Measurements from ENCODE around the gene GALNT12.
A peak's percentile ranks its signal among the peaks of the same experiment; 100 is the strongest.

The GALNT12 gene, protein sequence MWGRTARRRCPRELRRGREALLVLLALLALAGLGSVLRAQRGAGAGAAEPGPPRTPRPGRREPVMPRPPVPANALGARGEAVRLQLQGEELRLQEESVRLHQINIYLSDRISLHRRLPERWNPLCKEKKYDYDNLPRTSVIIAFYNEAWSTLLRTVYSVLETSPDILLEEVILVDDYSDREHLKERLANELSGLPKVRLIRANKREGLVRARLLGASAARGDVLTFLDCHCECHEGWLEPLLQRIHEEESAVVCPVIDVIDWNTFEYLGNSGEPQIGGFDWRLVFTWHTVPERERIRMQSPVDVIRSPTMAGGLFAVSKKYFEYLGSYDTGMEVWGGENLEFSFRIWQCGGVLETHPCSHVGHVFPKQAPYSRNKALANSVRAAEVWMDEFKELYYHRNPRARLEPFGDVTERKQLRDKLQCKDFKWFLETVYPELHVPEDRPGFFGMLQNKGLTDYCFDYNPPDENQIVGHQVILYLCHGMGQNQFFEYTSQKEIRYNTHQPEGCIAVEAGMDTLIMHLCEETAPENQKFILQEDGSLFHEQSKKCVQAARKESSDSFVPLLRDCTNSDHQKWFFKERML

DNA sequence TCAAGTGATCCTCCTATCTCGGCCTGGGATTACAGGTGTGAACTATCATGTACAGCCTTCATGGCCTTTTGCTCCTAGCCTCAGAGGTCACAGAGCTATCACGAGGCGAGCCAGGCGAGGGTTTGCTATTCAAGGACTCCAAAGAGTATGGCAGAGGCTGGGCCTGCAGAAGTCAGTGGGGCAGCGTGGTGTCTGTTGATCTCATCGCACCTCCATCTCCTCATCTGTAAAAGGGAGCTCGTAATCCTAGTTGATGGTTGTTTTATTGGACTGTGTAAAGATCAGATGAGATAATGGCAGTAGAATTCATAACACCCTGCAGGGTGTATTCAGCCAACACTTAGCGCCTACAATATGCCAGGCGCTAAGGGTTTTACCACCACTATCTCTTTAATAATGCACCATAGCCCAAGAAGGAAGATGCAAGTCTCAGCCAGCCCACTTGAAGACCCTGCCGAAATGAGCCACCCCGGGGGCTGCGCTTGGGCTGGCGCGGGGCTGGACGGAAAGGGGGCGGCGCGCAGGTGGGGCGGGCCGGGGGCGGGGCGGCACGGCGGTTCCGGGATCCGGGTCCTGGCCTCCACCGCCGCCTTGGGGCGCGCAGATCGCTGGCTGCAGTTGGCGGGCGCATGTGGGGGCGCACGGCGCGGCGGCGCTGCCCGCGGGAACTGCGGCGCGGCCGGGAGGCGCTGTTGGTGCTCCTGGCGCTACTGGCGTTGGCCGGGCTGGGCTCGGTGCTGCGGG is at the start of gene GALNT12:
Gene GALNT12, plus strand, starts transcription at position 601 of the 744 bp plus-strand sequence. Its CDS starts 29 bp downstream, at position 630.
- no peak for DNase-seq

DNA sequence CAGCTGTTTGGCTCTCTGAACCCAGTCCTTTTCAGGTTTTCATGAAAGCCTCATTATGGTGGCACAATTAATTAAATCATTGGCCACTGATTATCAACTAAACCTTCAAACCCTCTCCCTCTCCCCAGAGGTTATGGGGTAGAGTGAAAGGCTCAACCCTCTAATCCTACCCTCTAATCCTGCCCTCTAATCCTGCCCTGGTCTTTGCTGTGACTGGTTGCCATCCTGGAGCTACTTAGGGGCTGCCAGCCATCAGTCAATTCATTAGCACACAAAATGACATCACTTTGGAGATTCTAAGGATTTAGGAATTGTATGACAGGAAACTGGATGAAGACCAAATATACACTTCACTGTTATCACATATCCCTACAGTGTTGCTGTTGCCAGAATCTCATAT is 47.2 kb upstream of the GALNT12 start:
- DNase-seq, result no peak

DNA sequence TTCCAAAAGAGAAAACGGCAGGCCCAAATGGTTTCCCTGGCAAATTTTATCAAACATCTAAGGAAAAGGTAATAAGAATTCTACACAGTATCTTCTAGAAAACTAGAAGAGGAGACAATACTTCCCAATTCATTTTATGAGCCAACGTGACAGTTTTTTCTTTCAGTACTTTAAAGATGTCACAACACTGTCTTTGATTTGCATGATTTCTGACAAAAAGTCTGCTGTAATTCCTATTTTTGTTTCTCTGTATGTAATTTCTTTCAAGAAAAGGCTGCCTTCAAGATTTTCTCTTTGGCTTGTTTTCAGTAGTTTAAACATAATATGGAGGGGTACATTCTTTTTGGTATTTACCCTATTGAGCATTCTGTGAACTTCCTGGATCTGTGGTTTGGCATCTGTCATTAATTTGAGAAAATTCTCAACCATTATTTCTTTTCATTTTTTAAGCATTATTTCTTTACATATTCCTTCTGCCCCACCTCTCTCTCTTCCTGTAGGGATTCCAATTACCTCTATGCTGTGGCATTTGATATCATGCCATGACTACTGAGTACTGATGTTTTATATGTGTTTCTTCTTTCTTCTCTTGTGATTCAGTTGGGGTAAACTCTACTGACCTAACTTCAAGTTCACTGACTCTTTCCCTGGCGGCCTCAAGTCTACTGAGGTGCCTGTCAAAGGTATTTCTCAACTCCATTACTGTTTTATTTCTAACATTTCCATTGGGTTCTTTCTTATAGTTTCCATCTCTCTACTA is 43.3 kb upstream of the GALNT12 start:
- DNase-seq, result peak; percentile 12

DNA sequence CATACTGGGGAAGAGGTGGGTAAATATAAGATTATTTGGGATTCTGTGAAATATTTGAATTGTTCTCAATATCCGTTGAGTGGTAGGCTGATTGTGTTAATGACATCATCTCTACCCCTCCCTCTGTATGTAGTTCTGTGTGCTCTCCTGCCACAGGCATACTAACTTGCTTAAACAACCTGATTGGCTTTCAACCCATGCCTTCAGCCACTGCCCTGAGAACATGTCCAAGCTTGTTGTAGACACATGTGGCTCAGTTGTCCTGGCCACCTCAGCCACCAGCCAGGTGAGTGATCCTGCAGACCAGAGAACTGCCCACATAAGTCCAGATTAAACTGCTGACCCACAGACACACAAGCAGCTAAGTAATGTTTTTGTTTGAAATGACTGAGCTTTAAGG is 42.2 kb upstream of the GALNT12 start:
- no peak for DNase-seq

DNA sequence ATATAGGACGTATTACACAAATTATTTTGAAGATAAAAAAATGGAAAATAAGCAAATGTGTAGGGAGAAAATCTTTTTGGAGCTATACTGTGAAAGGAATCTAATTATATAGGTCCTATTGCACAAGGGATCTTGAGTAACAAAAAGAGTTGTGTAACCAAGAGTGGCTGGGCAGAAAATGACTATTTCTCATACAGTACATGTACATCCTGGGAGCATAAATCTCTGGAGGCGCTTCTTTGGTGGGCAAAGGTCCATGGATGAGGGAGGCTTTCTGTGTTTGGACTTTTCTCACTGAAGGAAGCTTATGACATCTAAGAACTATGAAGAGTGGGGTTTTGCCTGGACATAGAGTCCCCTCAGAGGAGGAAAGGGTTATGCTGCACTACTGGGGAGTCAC is 40.9 kb upstream of the GALNT12 start:
- peak; percentile 67 for DNase-seq

DNA sequence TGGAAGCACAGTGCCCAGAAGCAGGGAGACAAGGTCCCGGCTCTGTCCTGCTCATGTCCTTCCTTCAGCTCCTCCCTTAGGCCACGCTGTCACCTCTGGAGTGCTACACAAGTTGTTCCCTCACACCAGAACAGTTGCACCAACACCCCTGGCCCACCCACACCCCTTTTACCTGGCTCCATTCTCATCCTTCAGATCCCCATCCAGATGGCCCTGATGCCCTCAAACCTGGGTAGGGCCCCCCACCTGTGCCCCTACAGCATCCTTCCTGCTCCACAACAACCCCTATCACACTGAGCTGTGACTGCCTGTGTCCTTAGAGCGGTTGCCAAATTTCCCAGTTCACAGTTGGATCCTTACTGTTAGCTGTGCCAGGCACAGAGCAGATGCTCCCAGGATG is 40.3 kb upstream of the GALNT12 start:
- DNase-seq, result no peak

DNA sequence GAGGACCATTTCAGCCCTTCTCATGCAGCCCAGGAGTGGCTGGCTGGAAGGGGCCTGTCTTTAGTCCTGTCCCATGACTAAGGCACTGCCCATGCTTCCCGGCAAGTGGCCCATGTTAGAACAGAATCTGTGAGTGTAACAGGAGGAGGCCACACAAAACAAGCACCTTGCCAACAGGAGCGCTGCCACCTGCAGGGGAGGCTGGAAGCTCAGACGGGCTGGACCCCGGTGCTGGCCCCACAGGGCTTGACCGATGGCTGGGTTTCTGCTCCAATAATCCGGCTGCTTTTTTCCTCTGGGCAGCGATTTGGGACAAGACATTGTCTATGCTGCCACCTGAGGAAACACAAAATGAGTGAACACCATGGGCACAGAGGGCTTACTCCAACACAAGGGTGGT is 39.6 kb upstream of the GALNT12 start:
- DNase-seq, result no peak

DNA sequence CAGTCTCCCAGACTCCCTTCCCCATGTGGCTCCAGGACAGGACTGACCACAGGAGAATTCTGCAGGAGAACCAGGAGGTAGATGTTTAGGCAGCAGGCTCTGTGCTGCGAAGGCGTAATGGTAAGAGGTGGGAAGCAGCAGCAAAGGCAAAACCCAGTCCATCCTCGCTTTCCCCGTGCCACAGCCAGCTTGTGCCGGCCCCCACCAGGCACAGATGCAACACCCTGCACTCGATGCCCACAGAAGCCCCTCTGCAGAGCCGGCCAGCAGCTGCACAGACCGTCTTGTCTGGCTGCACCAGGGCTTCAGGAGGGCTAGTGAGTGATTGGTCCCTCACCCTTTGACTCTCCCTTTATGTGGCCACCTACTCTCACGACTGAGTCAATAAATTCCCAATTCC is 39.1 kb upstream of the GALNT12 start:
- DNase-seq, result no peak

DNA sequence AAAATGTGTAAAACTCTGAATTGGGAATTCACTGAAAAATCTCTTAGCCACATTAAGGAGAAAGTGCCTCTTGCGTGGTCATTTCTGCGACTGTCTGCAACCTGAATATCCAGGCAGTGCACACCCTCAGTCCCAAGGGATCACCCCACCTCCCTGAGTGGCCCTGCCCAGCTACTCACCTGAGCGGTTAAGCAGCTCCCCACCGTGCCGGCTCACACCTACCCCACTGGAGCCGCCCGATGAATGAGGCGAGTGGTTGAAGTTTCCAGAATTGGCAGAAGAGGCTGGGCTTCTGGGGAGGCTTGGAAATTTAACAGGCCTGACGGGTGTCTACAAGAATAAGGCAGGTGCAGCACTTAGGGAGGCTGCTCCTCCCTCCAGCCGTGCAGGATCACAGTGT is 36.8 kb upstream of the GALNT12 start:
- no peak for DNase-seq

DNA sequence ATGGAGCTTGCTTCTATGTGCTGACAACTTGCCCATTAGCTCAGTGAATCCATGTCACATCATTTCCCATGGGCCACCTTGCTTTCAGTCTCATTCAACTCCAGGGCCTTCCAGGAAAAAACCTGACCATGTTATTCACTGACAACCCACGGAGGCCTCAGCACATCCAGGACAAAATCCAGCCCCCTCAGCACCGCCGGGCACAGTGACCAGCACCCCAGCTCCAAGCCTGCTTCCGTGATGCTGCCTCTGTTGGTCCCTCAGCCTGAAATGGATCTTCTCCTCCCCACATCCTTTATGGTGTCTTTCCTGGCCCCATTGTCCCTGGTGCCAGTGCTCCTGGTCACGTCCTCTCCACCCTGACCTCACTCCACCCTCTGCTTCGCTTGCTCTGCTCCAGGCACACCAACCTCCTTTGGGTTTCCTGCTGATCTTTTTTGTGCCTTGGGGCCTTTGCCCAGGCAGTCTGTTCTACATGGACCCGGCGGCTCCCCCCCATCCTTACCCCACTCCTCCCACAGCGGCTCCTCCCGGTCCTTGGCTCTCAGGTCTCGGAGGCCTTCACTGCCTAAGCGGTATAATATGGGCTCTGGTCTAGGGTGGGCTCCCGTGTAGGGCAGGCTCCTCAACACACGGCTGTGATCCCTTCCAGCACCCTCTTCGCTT is 36.1 kb upstream of the GALNT12 start:
- DNase-seq, result no peak

DNA sequence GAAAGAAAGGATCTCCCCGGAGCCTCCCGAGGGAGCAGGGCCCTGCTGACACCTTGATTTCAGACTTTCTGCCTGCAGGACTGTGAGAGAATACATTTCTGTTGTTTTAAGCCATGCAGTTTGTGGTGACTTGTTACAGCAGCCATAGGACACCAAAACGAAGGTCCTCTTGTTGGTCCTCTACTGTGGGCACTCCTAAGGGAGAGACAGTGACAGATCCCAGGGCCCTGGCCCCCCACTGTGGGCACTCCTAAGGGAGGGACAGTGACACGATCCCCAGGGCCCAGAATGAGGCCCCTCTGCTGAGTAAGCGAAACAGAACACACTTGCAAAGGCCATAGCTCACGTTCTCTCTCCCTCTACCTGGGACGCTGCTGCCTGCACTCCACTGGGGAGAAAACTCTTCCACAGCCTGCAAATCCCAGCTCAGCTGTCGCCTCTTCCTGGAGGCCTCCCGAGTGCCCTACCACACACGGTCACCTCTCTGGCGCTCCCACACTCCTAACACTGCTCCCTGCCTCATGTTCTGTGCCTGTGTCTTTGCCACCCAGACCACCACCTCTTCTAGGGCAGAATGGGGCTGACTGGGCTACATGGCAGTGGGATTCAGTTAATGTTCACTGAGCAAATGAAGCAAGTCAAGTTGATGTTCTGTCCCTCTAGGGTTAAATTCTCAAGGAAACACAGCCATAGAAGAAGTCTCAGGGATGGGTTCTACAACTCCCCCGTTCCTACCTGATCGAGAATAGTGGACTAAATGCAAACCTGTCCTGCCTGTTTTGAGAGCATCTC is 34.9 kb upstream of the GALNT12 start:
- DNase-seq, result no peak

DNA sequence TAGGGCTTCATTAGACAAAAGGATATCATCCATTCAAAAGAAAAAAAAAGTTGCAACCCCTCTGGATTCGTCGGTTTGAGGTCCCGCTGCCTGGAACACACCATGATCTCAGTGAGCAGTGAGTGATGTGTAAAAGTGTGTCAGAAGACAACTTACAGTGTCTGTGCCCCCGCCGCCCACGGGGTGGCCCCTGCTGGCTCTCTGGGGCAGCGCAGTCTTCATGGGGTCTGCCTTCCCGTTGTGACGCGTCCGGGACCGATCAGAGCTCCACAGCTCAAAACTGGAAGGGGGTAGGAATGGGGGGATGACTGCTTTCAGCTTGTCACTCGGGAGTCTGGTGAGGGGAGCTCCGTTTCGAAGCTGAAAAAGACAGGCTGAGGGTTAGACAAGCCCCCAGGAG is 33.7 kb upstream of the GALNT12 start:
- DNase-seq, result no peak

DNA sequence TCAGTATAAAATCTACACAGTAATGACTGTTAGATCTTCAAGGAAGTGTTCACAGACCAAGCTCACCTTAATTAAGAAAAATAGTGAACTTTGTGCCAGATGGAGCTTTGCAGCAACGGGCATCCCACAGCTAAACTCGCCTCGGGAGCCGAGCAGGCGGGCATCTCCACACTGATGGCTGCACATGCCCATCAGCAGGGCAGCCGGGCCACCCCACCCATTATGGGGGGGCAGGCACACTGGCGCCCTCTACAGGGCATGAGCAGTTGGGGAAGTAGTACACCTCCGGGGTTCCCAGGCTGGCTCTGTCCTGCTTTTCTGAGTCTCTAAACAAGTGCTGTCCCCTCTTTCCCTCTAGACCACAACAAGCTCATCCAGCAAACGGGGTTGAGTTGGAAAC is 32.7 kb upstream of the GALNT12 start:
- DNase-seq, result peak; percentile 36

DNA sequence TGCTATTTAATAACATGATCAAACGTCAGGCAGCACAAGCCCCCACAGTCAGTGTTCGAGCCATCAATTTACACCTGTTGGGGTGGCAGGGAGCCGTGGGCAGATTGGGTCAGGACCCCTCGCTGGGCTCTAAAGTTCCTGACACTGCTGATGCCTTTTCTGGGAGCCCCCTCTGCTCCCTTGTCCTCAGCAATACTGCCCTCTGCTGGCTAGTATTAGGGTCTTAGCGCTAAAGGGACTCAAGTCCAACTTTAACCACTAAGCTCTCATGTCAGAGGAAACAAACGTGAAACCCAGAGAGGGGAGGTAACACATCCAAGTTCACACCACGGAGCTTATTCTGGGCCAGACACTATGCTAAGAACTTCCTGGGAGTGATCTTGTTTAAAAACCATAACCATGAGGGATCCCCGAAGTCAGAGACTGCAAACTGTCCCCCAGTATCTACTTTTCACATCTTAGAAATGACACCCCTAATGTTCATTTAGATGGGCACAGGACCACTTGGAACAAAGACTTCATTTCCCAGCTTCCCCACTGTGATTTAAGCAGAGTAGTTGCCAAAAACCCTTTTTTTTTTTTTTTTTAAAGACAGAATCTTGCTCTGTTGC is 31.5 kb upstream of the GALNT12 start:
- DNase-seq, result peak; percentile 81

DNA sequence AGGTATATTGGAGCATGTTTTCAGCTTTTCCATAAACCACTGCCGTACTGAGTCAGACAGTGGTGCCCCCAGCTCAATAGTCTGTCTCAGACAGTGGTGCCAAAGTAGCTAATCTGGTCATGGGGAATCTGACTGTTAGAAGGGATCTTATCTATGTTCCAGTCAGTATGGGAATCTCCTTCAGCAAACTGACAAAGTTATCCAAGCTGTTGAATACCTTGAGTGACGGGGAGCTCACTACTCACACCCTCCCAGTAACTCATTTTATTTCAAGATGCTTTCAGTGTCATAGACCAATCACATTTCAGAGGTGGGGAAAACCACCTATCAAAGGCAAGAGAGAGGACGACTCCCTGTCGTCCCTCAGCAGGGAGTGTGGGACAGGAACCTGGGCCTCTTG is 29.9 kb upstream of the GALNT12 start:
- no peak for DNase-seq

DNA sequence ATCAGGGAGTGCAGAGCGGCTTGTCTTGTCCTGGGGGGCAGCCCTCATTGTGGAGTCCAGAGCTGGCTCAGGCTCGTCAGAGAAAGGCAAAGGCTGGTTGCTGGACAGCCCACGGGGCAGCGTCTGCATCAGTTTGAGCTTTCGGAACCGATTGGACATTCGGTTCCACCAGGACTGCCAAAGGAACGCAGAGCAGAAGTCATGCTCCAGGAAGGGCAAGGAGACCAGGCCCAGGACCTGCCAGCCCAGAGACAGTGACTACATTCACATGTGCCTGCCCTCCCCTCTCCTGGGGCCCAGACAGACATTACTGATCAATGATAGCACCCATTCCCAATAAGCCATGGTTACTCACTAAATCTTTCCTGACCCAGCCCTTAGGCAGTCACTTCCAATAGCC is 29.2 kb upstream of the GALNT12 start:
- no peak for DNase-seq

DNA sequence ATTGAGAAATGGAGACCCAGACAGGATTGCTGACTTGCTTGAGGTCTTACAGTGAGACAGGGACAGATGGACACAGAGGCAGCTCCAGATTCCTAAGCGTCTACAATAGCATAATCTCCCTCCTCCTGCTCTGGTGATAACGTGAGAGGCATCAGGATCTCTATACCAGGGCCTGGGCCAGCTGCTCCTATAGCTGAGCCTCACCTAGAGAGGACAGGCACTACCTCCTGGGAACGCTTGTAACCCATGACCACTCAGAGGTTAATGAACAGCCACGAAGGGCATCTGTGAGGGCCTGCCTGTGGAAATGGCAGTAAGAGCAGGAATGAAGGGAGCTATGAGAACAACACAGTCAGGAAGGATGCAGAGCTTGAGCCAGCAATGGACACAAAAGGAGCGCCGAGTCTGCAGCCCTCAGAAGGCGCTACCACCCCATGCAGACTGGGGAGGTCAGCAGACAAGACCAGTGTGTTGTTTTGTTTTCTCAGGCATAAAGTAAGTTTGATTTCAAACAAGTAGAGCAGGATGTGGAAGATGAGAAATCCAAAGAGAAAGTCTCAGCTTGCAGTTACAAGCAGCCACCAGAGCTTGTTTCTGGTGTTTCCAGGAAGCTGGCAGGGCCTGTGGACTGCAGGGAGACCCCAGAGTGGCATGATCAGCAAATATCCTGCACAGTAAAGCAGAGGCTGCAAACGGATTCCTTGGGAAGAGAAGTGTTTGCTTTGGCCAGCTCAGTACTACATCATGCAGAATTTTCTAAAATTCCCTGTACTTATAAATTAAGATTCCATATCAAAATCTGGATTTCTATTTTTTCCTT is 28.5 kb upstream of the GALNT12 start:
- DNase-seq, result no peak

DNA sequence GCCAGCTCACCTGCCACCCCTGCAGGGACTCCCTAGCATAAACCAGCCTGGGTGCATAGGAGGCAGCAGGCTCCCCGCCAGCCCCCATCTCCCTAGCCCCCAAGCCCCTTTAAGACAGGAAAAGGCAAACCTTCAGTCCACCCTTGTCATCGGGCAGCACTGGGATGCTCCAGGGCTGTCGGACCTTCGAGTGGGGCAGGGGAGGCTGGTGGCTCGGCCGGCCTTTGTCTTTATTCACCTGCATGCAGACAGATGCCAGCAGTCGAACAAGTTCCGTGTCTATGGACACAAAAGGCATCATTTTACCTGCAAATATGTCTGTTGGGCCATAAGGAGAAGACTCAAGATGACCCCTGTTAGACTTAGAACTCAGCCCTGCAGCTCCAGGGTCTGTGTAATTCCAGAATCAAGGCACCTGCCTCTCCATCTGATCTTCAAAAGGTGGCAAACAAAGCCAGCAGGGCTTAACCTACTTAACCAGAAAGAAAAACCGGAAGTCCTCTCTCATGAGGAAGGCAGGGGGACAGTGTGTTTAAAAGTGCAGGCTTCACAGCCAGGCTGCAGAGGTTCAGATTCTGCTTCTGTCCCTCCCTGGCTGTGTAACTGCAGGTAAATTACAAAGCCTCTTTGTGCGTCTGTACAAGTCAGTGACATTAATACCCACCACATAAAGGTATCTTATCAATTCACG is 27.3 kb upstream of the GALNT12 start:
- no peak for DNase-seq

DNA sequence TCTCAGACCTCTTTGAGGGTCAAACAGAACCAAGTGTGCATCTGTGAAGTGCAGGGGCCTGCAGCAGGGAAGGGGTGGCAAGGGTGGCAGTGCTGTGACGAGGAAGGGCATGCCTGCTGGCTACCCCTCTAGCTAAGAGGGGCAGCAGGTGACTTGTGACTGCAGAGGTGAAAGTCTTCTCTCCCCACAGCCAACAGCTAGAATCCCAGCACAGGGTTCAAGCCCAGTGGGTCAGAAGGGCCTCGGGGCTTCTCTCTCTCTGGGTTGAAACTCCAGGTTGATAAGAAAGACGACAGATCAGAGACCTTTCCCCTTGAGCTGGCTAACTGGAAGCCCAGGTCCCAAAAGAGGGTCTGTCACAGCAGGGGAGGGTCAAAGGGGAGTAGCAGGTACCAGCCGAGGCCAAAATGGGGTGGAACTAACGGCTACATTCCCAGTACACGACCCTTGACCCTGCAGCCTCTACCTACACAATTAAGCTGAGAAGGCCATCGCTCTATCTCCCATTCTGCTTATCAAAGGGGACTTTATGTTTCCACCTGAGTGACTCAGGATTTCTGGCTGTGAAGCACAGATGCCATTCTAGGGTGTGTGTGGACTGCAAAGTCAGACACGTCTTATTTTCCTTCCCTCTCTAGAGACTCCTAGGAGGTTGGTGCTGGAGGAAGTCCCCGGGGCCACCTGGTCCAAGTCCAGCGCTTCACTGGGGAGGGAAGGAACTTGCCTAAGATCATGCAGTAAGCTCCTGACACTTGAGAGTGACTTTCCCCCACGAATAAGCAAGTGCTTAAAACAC is 25.7 kb upstream of the GALNT12 start:
- DNase-seq, result no peak
